Osteocyte (in vitro differentiated cells): ENCODE results near the gene NR1D1. TPM values are rescaled to one million over a fixed set of nuclear protein-coding genes. Genes with fewer than 3 reads are reported as not detected.
A peak's percentile ranks its signal among the peaks of the same experiment; 100 is the strongest.

Experiments used
- DNase-seq: peaks from one replicate; pipeline ENCODE4 v3.0.0; 2021; ENCODE audit warnings: mixed read lengths; ENCODE audit not compliant: unreplicated experiment; ENCODE audit errors: extremely low spot score
- H3K27ac Mint-ChIP-seq: one replicate; pipeline ENCODE4 v1.8.0; 2021; ENCODE audit warnings: mild to moderate bottlenecking, mixed read lengths; ENCODE audit not compliant: unreplicated experiment
- H3K27me3 Mint-ChIP-seq: one replicate; pipeline ENCODE4 v1.8.0; 2021; ENCODE audit warnings: mixed read lengths; ENCODE audit not compliant: unreplicated experiment
- H3K36me3 Mint-ChIP-seq: one replicate; pipeline ENCODE4 v1.8.0; 2021; ENCODE audit warnings: mixed read lengths; ENCODE audit not compliant: unreplicated experiment
- H3K4me1 Mint-ChIP-seq: one replicate; pipeline ENCODE4 v1.8.0; 2021; ENCODE audit warnings: mixed read lengths; ENCODE audit not compliant: unreplicated experiment
- H3K4me3 Mint-ChIP-seq: one replicate; pipeline ENCODE4 v1.8.0; 2021; ENCODE audit warnings: mild to moderate bottlenecking, moderate library complexity, mixed read lengths; ENCODE audit not compliant: unreplicated experiment
- H3K9me3 Mint-ChIP-seq: one replicate; pipeline ENCODE4 v1.8.0; 2021; ENCODE audit warnings: mixed read lengths; ENCODE audit not compliant: unreplicated experiment
- CTCF ChIP-seq: fragments of 200-600 bp; sonication (generic); IDR thresholded peaks from 2 replicates; pipeline ENCODE4 v1.5.0; 2021; ENCODE audit warnings: antibody characterized with exemption, mild to moderate bottlenecking, moderate library complexity
- total RNA-seq: library from RNA; stranded (reverse); gene quantifications from 2 replicates; pipeline ENCODE4 v1.2.1, GENCODE V29; 2021

Gene NR1D1
- total RNA-seq, 1 donor from 2014 or later, result 6.9 TPM

GRCh38 chr17:40056379-40057015, 43.9 kb downstream of the NR1D1 start:
- no peak for DNase-seq
- H3K9me3 Mint-ChIP-seq, result no peaks in the 10 kb centered on the region
- no peaks in the 10 kb centered on the region for H3K27me3 Mint-ChIP-seq
- no peak overlapping the region for H3K4me3 Mint-ChIP-seq
- peak overlapping the region; percentile 37 for H3K27ac Mint-ChIP-seq
- H3K36me3 Mint-ChIP-seq, result no peaks in the 10 kb centered on the region
- no peak for TF ChIP-seq CTCF
- peaks cover 19% of the 10 kb centered on the region for H3K4me1 Mint-ChIP-seq

Other genes starting within 250 kb of the NR1D1 start
- gene IKZF3, start 236.3 kb downstream of the NR1D1 start, total RNA-seq, result not detected in 2 replicates
- not detected in 2 replicates for gene ZPBP2, start 232.4 kb downstream of the NR1D1 start, total RNA-seq
- 9.6 and 10.2 TPM in 2 replicates for gene GSDMB, start 182.0 kb downstream of the NR1D1 start, total RNA-seq
- gene ORMDL3, start 173.0 kb downstream of the NR1D1 start, total RNA-seq, result 59.4 and 60.5 TPM in 2 replicates
- not detected in 2 replicates for gene LRRC3C, start 172.9 kb downstream of the NR1D1 start, total RNA-seq
- gene GSDMA, start 137.6 kb downstream of the NR1D1 start, total RNA-seq, result not detected in 2 replicates
- gene PSMD3, start 119.8 kb downstream of the NR1D1 start, total RNA-seq, result 96.9 and 104 TPM in 2 replicates
- gene CSF3, start 85.1 kb downstream of the NR1D1 start, total RNA-seq, result not detected in 2 replicates
- 74.5 and 96.2 TPM in 2 replicates for gene MED24, start 46.2 kb downstream of the NR1D1 start, total RNA-seq
- gene THRA, start 37.6 kb downstream of the NR1D1 start, total RNA-seq, result 44.6 and 46.3 TPM in 2 replicates
- gene MSL1, start 21.4 kb upstream of the NR1D1 start, total RNA-seq, result 85.9 and 86.8 TPM in 2 replicates
- 87.5 and 90.9 TPM in 2 replicates for gene CASC3, start 39.9 kb upstream of the NR1D1 start, total RNA-seq
- 5.7 and 6.8 TPM in 2 replicates for gene RAPGEFL1, start 76.9 kb upstream of the NR1D1 start, total RNA-seq
- 28.3 and 28.6 TPM in 2 replicates for gene WIPF2, start 118.7 kb upstream of the NR1D1 start, total RNA-seq
- gene CDC6, start 187.3 kb upstream of the NR1D1 start, total RNA-seq, result 6.7 and 10.8 TPM in 2 replicates
- 62.6 and 65.2 TPM in 2 replicates for gene RARA, start 208.6 kb upstream of the NR1D1 start, total RNA-seq